ENCODE data around the gene EN2.

The EN2 gene

DNA sequence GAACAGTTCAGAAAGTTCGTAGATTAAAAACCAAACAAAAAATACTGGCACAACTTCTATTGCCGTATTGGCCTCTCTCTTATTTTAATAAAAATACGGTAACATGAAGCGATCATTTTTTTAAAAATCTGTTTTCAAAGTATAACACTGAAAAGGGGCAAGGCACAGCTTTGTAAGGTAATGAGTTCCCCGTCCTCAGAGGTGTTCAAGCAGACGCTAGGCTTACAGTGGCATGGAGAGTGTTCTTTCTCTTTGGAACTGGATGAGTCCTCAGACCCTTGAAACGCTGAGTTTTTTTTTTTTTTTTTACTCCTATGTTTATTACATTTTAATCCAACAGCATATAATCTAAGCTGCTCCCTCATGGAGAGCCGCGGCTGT lies 7.8 kb downstream of the EN2 start:
- no peak for DNase-seq

DNA sequence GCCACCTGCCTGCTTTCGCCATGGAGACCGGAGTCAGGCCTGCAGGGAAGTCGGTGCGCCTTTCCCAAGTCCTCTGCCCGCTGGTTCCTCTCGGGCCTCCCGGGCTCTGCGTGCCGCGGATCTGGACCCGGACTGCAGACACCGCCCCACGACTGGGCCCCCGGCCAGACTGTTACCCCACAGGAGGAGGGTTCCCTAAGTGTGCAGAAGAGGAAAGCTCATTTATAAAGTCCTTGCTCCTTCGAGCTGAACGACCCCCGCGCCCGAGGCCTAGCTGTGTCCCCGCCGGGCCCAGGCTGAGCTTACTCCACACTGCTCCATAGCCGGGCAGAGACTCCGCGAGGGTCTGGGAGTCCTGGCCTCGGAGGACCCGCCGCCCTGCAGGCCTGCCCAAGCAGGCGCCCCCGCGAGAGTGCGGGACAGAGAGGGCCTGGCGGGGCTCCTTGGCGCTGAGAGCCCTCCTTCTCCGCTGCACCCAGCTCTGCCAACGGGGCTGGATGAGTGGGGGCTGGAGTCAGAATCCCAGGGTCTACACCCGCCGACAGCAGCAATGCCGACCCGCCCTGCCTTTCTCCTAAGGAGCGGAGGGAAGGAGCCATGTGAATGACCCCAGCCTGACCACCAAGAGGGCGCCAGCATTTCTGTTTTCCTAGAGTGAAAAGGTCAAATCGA lies 8.3 kb downstream of the EN2 start:
- DNase-seq, result no peak

- peak; percentile 59 for DNase-seq
Observed at GRCh38 chr7:155466814-155467733, 9.1 kb downstream of the EN2 start.

DNA sequence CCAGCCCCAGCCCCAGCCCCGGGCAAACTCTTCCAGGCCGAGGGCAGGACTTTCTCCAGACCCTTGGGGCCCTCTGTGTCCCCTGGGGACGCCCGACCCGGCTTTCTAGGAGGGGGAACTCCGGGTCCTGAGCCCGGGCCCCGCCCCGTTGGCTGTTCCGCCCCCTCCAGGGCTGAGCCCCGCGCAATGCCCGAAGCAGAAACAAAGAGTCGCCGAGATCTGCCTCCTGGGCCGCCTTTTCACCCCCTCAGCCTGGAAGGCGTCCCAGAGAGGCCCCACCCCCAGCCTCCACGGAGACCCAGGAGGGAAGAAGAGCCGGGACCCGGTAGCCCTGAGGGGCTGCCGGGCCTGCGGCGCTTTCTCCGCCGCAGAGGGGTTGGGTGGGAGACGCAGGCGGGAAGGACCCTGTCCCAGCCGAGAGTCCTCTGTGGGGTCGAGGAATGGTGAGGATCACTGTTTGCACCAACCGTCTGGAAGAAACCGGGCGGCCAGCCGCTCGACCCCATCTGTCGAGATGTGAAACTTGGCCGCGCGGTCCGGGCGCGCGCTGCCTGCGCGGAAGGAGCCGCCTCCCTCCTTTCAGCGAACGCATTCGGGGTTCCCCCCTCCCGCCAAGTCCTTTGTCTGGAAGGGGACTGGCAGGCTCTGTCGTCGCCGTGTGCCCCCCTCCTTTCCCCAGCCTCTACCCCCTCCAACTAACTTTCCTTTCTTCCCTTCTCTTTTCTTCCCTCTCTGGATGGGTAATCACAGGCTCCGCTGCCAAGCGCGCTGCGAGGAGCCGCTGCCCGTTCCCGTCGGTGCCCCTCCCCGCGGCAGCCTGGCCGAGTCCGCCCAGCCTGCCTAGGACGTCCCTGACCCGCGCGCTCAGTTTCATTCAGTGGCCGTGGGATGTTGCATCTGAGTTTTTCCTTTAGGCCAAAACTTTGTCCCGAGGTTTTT lies 10.2 kb downstream of the EN2 start:
- DNase-seq, result no peak

- DNase-seq, result no peak
Observed at GRCh38 chr7:155468785-155469148, 10.8 kb downstream of the EN2 start.

GRCh38 chr7:155469311-155470185 lies 11.6 kb downstream of the EN2 start:
- DNase-seq, result no peak

DNA sequence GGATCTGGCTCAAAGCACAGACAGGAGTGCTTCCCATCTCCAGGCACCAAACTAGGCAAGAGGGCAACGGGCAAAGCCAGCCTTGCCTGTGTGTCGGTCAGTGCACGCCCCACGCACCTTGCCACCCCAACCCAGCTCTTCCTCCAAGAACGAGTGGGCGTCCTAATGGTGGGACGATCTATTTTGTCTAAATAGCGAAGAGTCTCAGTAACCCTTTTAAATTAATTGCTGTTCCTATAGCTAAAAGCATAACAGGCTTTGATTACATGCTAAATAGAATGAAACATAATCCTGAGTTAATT lies 12.2 kb downstream of the EN2 start:
- DNase-seq, result no peak

- DNase-seq, result no peak
Observed at GRCh38 chr7:155470686-155471638, 13.0 kb downstream of the EN2 start.

DNA sequence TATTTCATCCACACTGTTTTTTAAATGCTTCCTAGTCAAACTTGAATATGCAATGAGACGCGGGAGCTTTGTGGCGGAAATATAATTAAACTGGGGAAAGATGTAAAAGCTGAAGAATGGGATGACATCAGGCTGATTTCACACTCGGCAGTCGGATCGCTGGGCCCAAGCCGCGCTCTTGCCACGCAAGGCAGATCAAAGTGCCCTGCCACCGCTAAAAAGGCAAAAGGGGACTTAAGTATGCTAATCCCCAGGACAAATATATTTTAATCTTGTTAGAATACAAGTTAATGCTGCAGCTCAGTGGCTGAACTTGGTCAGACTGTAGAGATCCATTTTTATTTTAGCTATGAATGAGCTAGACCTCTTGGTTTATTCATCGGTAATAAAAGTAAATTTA lies 13.8 kb downstream of the EN2 start:
- DNase-seq, result no peak

DNA sequence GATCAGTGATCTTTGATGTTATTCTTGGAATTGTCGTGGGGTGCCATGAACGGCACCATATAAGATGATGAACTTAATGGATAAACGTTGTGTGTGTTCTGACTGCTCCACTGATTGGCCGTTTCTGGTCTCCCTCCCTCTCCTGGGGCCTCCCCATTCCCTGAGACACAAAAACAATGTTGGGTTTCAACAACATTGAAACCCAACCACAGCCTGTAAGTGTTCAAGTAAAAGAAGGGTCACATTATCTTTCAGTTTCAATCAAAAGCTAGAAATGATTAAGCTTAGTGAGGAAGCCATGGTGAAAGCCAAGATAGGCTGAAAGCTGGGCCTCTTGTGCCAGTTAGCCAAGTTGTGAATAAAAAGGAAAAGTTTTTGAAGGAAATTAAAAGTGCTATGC lies 19.5 kb downstream of the EN2 start:
- no peak for DNase-seq

DNA sequence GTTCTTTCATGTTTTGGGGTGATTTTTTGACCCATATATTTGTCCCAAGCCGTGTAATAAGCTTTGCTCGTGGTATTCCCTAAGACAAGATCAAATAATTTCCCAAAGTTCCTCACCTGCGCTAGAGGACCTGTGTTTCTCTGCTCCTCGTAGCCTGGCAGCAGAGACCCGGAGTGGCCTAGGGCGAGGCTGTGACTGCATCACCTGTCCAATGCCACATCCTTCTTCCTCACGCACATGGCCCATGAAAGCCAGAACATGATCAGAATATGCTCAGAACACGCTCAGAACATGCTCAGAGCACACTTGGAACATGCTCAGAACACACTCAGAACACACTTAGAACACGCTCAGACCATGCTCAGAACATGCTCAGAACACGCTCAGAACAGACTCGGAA lies 23.8 kb downstream of the EN2 start:
- DNase-seq, result no peak

GRCh38 chr7:155482511-155483183 lies 24.7 kb downstream of the EN2 start:
- no peak for DNase-seq

DNA sequence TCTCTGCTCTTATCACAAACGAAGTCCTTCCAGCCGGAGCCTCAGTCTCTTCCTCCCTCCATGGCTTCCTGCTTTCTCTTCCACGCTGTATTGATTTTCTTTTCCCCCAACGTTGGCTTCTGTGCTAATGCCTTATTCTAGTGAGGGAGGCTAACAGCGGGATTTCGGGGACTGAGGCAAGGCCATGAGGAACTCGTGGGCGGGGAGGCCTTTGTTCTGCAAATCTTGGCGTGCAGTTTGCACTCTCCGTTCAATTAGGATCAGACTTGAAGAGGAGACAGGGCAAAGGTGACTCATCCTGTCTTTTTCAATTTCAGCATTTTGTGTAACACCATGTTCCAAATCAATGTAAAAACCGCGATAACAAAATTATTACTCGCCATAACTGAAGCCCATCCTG lies 25.3 kb downstream of the EN2 start:
- DNase-seq, result no peak

GRCh38 chr7:155483868-155484325 lies 26.0 kb downstream of the EN2 start:
- no peak for DNase-seq

DNA sequence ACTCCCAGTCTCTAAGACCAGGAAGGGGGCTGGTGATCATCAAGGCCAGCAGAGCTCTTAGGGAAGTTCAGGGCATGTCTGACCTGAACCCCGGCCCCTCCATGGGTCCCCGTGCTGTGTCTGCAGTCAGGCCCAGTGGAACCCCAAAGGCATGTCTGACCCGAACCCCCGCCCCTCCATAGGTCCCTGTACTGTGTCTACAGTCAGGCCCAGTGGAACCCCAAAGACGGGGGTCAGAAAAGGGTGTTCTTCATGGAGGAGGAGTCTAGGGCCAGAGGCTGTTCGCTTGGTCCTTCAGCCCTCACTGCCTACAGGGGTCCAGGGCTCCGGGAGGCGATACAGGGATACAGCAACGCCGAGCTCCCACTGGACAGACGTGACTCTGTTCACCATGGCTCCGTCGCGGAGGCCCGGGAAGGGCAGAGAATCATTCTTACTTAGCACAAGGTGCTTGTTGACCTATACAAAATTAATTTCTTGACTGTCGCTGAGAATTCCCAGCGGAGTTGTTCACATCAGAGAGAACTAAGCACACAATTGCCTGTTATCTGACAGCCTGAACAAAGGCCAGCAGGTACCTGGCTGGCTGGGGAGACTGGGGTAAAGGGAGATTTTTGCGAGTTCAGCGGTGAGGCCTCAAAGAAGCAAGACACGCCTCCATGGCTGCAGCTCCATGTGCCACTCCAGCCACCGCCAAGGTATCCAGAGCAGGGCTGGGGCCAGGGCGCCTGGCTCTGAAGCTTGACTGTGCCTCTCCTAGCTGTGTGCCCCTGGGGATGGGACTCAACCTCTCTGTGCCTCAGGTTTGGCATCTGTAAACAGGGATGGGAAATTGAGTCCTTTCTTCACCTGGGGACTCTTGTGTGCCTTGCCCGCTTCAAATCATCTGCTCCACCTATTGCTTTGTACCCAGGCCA lies 26.8 kb downstream of the EN2 start:
- no peak for DNase-seq

DNA sequence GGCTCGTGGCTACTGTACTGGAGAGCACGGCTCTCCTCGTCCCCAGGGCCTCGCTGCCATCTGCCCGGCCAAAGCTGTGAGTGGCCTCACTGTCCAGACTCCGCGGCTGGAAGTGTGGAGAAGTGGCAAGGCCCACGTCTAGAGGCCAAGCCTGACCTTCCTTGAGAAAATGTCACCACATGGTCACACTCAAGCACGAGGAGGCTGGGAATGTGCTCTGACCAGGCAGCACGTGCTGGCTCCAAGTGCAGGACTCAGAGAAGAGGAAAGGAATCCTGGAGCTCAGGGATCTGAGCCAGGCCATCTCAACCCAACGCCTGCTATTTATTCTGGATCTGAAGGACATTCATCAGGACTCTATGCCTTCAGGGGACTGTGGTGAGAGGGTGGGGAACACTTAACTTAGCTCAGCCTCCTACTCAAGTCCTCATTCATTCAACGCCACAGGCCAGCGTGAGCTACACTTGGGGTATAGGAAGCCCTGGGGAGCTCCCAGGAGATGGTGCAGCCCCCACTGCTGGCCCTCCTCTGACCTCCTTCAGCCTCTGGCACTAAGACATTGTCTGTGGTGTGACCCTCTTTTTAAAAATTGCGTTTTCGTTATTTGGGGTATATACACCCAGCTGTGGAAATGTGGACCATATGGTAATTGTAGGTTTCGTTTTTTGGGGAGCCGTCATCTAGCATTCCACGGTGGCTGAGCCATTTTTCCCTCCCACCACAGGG lies 29.0 kb downstream of the EN2 start:
- DNase-seq, result no peak

DNA sequence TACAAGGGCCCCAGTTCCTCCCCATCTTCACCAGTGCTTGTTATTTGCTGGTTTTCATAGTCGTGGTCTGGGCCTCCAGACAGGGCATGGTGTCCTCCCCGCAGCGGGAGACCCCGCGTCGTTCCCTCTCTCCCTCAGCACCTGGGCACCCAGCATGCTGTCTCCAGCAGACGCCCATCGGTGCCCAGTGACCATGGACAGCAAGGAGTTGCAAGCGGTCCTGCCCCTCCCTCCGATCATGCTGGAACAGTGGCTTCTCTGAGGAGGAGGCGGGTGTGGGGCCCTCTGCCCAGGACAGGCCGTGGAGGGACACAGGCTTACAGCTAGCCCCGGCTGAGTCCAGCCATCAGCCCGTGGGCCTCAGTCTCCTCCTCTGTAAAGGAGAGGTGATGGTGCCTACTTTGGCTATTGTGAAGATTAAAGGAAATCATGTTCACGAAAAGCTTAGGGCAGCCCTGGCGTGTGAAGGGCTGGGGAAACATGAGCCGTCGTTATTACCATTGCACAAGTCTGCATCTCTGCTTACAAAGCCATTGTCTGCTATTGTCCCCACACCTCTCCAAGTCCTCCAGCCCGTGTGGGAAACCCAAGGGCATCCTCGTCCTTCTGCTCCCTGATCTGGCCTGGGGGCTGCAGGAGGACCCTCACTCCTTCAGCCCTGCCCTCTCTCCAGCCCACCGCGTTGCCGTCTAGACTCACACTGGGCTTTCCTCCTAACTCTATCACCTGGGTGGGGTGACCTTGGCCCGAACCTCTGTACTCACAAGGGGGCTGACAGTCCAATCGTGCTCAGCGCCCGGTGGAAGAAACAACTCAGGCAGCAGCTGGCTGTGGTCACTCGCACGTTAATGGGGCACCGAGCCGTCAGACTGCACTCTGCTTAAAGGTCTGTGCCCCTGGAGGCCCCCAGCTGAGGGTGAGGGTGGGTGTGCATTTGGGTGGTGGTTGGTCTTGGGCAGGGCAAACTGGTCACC lies 29.9 kb downstream of the EN2 start:
- no peak for DNase-seq
